Prostate gland (tissue), 2 donors: Measurements from ENCODE around the gene GABBR2. TPM values are rescaled to one million over a fixed set of nuclear protein-coding genes. Genes with fewer than 3 reads are reported as not detected.
"Not testable (repeated sequence)": the region's sequence is repeated elsewhere in the genome, so short reads cannot be mapped to it uniquely, and the experiment has no call there.

Experiments
- DNase-seq: peaks from one replicate; pipeline ENCODE4 v3.0.0-alpha.2; 2019; ENCODE audit warnings: low spot score
- H3K27ac ChIP-seq, 2 donors: fragments of 200-600 bp; sonication (generic); 2 replicates each; pipeline ENCODE4 v1.5.1; 2017 to 2019
- H3K27me3 ChIP-seq: fragments of 200-600 bp; sonication (generic); replicated peaks from 2 replicates; pipeline ENCODE4 v1.5.1; 2019; ENCODE audit not compliant: insufficient read depth
- H3K36me3 ChIP-seq, 2 donors: fragments of 200-600 bp; sonication (generic); 1 replicate in 1 of 2; 2 replicates in 1 of 2; pipeline versions ENCODE4 v1.5.1 to v1.8.1; 2017 to 2019
- H3K4me1 ChIP-seq: fragments of 200-600 bp; sonication (generic); replicated peaks from 2 replicates; pipeline ENCODE4 v1.5.1; 2019
- H3K4me3 ChIP-seq, 2 donors: fragments of 200-600 bp; sonication (generic); 2 replicates each; pipeline ENCODE4 v1.5.1; 2017 to 2019
- H3K9me3 ChIP-seq: fragments of 200-600 bp; sonication (generic); 2 replicates; pipeline ENCODE4 v1.5.1; 2017
- CTCF ChIP-seq, 4 experiments: fragments of 200-600 bp in 2 of 4; fragments of 450-650 bp in 2 of 4; sonication (generic) in 2 of 4; IDR thresholded peaks; 1 replicate in 3 of 4; 2 replicates in 1 of 4; pipeline ENCODE4 v1.5.1; 2016 to 2019; ENCODE audit warnings: antibody characterized with exemption in 4 of 4, mild to moderate bottlenecking in 2 of 4, moderate library complexity in 2 of 4
- POLR2A ChIP-seq: fragments of 450-650 bp; IDR thresholded peaks from one replicate; pipeline ENCODE4 v1.6.1; 2016; ENCODE audit warnings: antibody characterized with exemption, mild to moderate bottlenecking
- POLR2AphosphoS5 ChIP-seq: sonication (generic); formaldehyde crosslinking; IDR thresholded peaks from one replicate; pipeline ENCODE4 v1.6.1; 2017; ENCODE audit warnings: antibody characterized with exemption
- WGBS: methylation state at CpG from one replicate; pipeline ENCODE4 v1.1.5; 2018; 5-methylcytosine and 5-hydroxymethylcytosine counted together
- intact Hi-C: fragments of 100-400 bp; cut with DNase I; formaldehyde crosslinking; loops from one replicate; pipeline ENCODE4 v1.14.2; 2022
- total RNA-seq, 2 donors: library from RNA; depleted of rRNA; stranded (reverse); fragments of >200 nt; gene quantifications; one replicate each; pipeline ENCODE4 v1.1.0, GENCODE V29; 2016

The GABBR2 gene
- total RNA-seq, 2 donors from 2014 or later, result 0.97 TPM; not detected in 1

- 79% methylated on average over 15 of the region's 15 CpGs for WGBS
- H3K27ac ChIP-seq, result no peak overlapping the region
- H3K27me3 ChIP-seq, result no peaks in the 10 kb centered on the region
- no peaks in the 10 kb centered on the region for H3K4me1 ChIP-seq
- H3K4me3 ChIP-seq, result no peak overlapping the region
- no peaks in the 10 kb centered on the region for H3K36me3 ChIP-seq
- DNase-seq, result no peak
- TF ChIP-seq POLR2A, result no peak
- no peak for TF ChIP-seq CTCF (IDR thresholded peaks at IDR 0.05)
- no peak for TF ChIP-seq POLR2AphosphoS5
- intact Hi-C loops, result no loop called here
- H3K9me3 ChIP-seq, result no peaks in the 10 kb centered on the region
Measured at GRCh38 chr9:98593354-98594253, 115.1 kb downstream of the GABBR2 start.

- H3K4me1 ChIP-seq, result no peaks in the 10 kb centered on the region
- no peaks in the 10 kb centered on the region for H3K9me3 ChIP-seq
- H3K27ac ChIP-seq, result no peak overlapping the region
- no peaks in the 10 kb centered on the region for H3K27me3 ChIP-seq
- intact Hi-C loops, result no loop called here
- TF ChIP-seq POLR2AphosphoS5, result no peak
- TF ChIP-seq POLR2A, result no peak
- no peak for TF ChIP-seq CTCF (IDR thresholded peaks at IDR 0.05)
- H3K4me3 ChIP-seq, result no peak overlapping the region
- 91% methylated on average over 3 of the region's 3 CpGs for WGBS
- DNase-seq, result no peak
- H3K36me3 ChIP-seq, result no peaks in the 10 kb centered on the region
Measured at GRCh38 chr9:98591696-98592095, 117.0 kb downstream of the GABBR2 start.

GRCh38 chr9:98590101-98590500 lies 118.6 kb downstream of the GABBR2 start:
- no peak for DNase-seq
- Histone ChIP-seq H3K4me1 (no peaks in the 10 kb centered on the region), H3K27ac (no peak overlapping the region), H3K4me3 (no peak overlapping the region), H3K9me3 (no peaks in the 10 kb centered on the region), H3K27me3 (no peaks in the 10 kb centered on the region), H3K36me3 (no peaks in the 10 kb centered on the region)
- WGBS, result 54% methylated on average over 3 of the region's 3 CpGs
- TF ChIP-seq POLR2AphosphoS5, result no peak
- no peak for TF ChIP-seq POLR2A
- no peak for TF ChIP-seq CTCF (IDR thresholded peaks at IDR 0.05)
- intact Hi-C loops, result no loop called here

GRCh38 chr9:98589102-98589501 lies 119.6 kb downstream of the GABBR2 start:
- H3K9me3 ChIP-seq, result no peaks in the 10 kb centered on the region
- no peak for DNase-seq
- H3K27me3 ChIP-seq, result no peaks in the 10 kb centered on the region
- no peaks in the 10 kb centered on the region for H3K4me1 ChIP-seq
- H3K27ac ChIP-seq, result no peak overlapping the region
- 80% methylated on average over 4 of the region's 4 CpGs for WGBS
- H3K36me3 ChIP-seq, result no peaks in the 10 kb centered on the region
- H3K4me3 ChIP-seq, result no peak overlapping the region
- no peak for TF ChIP-seq POLR2A
- no peak for TF ChIP-seq POLR2AphosphoS5
- no peak for TF ChIP-seq CTCF (IDR thresholded peaks at IDR 0.05)
- intact Hi-C loops, result no loop called here

- H3K4me1 ChIP-seq, DNase-seq, H3K27me3 ChIP-seq, intact Hi-C loops, H3K4me3 ChIP-seq, H3K27ac ChIP-seq, H3K9me3 ChIP-seq, H3K36me3 ChIP-seq: not testable (repeated sequence)
- 84% methylated on average over 9 of the region's 10 CpGs for WGBS
Measured at GRCh38 chr9:98584853-98585438, 123.8 kb downstream of the GABBR2 start.
